Measurements from ENCODE around the gene PACSIN3.

GRCh38 chr11:47154616-47155570 lies 31.3 kb downstream of the PACSIN3 start:
- no peak for TF ChIP-seq CTCF (IDR thresholded peaks at IDR 0.05)
- no peak for TF ChIP-seq POLR2A (IDR thresholded peaks at IDR 0.05)

All from right lobe of liver (tissue), 4 donors.